NT2/D1 (cell line): Measurements from ENCODE around the gene TMEM255B.

Source experiments
- SUZ12 ChIP-seq: IDR thresholded peaks from 2 replicates; pipeline ENCODE4 v1.6.1; 2011; ENCODE audit not compliant: insufficient read length, insufficient read depth; ENCODE audit errors: extremely low read depth
- YY1 ChIP-seq: IDR thresholded peaks from 2 replicates; pipeline ENCODE4 v1.6.1; 2011; ENCODE audit not compliant: insufficient read length, insufficient read depth
- ZNF274 ChIP-seq: IDR thresholded peaks from 2 replicates; pipeline ENCODE4 v1.6.1; 2011; ENCODE audit warnings: mild to moderate bottlenecking, low read depth, low read length

- TF ChIP-seq ZNF274 (no peak), YY1 (no peak), SUZ12 (no peak)
Observed at GRCh38 chr13:113849546-113849945, 90.5 kb downstream of the TMEM255B start.
